Activated T-helper 1 cell treated with anti-CD3 and anti-CD28 coated beads, Interleukin-2, amount 50 U/mL, for 16 hours (primary cell): ENCODE results near the gene CT45A10.
"Not testable (repeated sequence)": the region's sequence is repeated elsewhere in the genome, so short reads cannot be mapped to it uniquely, and the experiment has no call there.

Experiments used
- DNase-seq, 2 donors: peaks; one replicate each; pipeline ENCODE4 v3.0.0-alpha.2; 2020; ENCODE audit warnings: low read depth in 1 of 2, low spot score in 1 of 2

The CT45A10 gene, protein sequence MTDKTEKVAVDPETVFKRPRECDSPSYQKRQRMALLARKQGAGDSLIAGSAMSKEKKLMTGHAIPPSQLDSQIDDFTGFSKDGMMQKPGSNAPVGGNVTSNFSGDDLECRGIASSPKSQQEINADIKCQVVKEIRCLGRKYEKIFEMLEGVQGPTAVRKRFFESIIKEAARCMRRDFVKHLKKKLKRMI

DNA sequence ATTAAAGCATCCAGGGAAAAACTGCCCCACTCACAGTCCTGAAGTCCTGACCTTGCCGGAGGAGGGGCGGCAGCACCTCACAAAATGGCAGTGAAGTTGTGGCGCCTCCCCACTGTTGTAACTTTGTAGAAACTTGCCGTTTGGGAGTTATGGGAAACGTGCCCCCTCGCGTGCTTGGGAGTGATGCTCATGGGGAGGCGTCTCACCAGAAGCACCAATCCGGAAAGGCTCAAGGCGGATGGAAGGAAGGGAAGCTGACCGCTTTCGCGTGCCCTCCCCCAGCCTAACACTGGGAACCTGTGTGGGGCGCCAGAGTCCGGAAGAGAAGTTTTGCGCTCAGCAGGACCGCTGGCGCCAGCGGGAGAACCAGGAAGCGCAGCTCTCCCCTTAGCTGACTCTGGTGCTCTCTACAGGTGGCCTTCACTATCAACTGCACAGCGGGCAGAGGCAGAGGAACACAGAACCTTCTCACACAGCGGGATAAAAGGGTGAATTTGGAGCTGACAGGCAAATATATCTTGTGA lies at the start of gene CT45A10, which contains the start of gene SAGE1:
Gene CT45A10 (minus strand): TSS at position 151 of the 524 bp plus-strand sequence. CDS start 8,100 bp downstream, outside the sequence.
Gene SAGE1 (plus strand): TSS at position 423 of the 524 bp plus-strand sequence. CDS start 2,527 bp downstream, outside the sequence.
- DNase-seq = no peak

DNA sequence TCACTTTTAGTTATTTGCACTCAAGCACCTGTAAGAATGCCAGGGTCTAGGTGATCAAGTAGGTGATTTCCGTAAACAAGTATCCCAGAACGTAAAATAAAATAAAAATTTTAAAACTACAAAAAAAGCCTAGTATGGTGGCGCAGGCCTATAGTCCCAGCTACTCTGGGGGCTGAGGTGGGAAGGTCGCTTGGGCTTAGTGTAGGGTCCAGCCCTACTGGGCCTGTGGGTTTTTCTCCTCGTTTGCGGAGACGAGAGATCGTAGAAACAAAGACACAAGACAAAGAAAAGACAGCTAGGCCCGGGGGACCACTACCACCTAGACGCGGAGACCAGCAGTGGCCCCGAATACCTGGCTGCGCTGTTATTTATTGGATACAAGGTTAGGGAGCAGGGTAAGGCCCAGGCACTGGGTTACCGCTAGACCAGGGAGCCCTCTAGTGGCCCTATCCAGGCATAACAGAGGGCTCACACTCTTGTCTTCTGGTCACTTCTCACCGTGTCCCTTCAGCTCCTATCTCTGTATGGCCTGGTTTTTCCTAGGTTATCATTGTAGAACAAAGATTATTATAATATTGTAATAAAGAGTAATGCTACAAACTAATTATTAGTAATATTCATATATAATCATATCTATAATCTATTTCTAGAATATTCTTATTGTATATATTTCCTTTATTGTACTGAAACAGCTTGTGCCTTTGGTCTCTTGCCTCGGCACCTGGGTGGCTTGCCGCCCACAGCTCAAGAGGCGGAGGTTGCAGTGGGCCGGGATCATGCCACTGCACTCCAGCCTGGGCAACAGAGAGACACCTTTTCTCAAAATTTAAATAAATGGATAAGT lies 38.6 kb upstream of the CT45A10 start:
- DNase-seq = peak in 1 of 2 donors; percentile 13

DNA sequence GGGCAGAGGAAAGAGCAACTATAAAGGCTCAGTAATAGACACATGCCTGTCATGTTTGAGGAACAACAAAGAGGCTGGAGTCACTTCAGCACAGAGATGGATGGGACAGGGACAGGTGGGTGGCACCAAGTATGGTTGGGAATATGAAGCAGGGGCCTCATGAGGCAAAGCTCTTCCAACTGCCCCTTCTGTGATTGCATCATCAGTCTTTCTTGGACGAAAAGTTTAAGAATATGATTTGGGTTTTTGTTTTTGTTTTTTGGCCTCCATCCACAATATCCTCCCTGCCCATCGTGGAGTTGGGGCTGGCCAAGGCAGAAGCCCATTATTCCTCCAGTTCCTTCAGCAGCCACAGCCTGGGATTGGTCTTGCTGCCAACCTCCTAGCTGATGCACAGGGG lies 34.7 kb upstream of the CT45A10 start:
- no peak for DNase-seq

DNA sequence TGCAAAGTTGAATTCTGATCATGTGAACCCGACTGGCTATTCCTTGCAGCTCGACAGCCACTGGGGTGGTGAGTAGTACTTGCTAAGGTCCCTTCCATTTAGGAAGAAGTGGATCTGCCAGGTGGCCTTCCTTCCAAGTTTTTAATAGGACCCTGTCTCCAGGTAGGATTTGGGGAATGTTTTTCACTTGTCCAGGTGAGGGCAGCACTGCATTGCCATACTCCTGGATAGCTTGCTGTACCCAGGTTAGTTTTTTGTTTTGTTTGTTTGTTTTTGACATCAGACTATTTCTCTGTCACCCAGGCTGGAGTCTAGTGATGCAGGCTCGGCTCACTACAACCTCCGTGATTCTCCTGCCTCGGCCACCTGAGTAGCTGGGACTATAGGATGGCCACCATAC lies 30.1 kb upstream of the CT45A10 start:
- DNase-seq = no peak

DNA sequence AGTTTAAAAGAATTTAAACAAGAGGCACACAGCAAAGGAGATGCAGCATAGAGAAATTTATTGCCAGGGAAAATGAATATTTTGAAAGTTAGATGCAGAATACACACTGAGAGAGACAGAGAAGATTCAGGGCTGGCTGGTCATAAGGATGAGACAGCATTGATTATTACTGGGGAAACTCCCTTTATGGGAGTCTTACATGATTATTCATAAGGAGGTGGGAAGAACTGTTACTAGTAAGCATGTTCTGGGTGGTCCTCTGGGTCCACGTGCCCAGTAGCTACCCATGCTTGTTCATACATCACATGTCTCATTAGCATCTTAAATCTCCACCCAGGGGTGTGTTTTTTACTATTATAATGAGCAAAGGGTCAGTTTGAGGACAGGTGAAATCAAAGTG lies 27.3 kb upstream of the CT45A10 start:
- DNase-seq = not testable (repeated sequence)

DNA sequence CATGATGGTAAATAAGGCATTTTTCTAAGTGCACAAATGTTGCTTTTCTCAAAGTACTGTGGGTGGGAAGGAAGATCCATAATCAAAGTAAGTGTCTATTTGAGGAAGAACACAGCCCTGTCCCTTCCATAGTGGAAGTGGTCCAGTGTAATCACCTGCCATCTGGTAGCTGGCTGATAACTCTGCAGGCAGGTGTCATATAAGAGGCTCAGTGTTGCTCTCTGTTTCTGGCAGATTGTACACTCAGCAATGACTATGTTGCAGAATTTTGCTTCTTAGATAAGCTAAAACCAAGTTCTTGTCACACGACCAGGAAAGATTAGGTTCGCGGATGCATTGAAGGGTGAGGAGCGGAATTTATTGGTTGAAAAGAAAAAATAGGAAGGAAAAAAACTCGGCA lies 21.2 kb upstream of the CT45A10 start:
- no peak for DNase-seq

DNA sequence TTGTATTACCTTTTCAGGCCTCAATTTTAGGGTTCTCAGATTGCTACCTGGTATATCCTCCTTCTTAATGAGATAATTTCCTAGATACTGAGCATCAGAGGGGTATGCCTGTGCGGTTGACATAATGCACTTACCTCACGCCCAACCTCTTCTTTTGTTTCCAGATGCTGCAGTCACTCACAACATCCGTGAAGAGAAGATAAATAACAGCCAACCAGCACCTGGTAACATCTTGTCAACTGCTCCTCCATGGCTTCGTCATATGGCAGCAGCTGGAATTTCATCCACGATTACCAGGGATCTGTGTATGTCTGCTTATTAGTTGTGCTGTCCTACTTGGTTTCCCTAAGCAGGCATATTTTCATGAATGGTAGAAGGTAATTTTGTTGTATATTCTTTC lies 17.0 kb upstream of the CT45A10 start:
- no peak for DNase-seq

DNA sequence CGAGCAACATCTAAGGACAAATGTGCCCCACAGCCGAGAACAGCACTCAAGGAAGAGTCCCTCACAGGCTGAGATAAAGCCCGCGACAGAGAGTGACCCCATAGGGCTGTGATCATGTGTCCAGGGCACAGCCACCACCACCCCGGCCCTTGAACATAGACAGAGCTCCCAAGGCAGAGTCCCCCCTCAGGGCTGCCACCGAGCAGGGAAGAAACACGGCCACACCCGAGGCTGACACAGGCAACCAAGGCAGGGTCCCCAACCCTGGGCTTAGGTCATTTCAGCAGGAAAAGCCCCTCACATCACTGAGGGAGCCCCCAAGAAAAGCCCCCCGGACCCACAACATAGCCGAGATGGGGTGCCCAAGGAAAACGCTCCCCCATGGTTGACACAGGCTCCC lies 463 bp downstream of the CT45A10 start:
- no peak for DNase-seq

DNA sequence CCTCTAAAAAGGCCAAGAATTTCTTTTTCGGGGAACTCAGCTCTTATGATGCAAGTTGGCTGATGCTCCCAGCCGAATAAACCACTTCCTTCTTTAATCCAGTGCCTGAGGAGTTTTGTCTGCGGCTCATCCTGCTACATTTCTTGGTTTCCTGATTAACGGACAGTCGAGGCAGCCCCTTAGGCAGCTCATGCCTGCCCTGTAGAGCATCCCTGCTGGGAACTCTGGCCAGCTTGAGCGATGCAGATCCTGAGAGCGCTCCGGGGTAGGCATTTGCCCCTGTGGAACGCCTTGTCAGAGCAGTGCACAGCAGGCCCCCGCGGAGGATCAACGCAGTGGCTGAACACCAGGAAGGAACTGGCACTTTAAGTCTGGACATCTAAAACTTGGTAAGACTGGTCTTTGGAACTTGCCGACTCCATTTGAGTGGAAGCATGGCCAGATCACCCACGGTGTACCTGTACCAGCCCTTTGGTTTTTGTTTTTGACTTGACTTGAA lies 3.1 kb downstream of the CT45A10 start:
- no peak for DNase-seq

DNA sequence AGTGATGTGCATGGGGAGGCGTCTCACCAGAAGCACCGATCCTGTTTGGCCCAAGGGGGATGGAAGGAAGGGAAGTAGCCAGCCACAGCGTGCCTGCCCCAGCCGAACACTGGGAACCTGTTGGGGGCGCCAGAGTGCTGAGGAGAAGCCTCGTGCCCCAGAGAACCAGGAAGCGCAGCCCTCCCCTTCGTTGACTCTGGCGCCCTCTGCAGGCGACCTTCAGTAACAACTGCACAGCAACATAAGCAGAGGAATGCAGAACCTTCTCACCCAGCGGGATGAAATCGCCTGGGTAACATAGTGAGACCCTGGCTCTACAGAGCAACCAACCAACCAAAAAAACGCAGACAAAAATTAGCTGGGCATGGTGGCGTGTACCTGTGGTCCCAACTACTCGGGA lies 4.3 kb downstream of the CT45A10 start:
- DNase-seq = not testable (repeated sequence)

DNA sequence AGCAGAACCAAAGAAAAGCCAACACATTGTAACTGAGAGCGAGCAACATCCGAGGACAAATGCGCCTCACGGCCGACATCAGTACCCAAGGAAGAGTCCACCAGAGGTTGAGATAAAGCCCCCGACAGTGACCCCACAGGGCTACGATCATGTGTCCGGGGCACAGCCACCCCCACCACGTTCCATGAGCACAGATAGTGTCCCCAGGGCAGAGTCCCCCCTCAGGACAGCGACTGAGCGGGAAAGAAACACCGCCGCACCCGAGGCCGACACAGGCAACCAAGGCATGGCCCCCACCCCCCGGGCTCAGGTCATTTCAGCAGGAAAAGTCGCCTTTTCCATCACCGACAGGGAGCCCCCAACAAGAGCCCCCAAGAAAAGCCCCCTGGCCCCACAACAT lies 5.0 kb downstream of the CT45A10 start:
- DNase-seq = not testable (repeated sequence)

DNA sequence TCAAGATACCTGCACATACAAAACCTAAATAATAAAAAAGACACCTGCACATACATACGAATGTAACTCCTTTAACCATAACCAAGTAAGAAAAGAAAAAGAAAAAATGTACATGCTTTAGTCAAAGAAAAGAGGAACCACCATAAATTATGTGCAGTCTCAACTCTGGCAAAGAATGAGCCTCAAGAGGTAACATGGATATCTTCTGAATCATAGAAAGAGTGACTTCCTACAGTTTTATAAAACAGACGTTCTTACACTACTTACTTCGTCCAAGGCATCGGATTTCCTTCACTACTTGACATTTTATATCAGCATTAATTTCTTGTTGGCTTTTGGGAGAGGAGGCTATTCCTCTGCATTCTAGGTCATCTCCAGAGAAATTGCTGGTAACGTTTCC lies 10.5 kb downstream of the CT45A10 start:
- not testable (repeated sequence) for DNase-seq

DNA sequence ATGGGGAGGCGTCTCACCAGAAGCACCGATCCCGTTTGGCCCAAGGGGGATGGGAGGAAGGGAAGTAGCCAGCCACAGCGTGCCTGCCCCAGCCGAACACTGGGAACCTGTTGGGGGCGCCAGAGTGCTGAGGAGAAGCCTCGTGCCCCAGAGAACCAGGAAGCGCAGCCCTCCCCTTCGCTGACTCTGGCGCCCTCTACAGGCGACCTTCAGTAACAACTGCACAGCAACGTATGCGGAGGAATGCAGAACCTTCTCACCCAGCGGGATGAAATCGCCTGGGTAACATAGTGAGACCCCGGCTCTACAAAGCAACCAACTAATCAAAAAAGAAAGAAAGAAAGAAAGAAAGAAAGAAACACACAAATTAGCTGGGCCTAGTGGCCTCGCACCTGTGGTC lies 21.5 kb downstream of the CT45A10 start, which contains the start of gene CT45A9:
Gene CT45A9 (minus strand): TSS at position 101 of the 400 bp plus-strand sequence. CDS start 3,751 bp downstream, outside the sequence.
- not testable (repeated sequence) for DNase-seq

DNA sequence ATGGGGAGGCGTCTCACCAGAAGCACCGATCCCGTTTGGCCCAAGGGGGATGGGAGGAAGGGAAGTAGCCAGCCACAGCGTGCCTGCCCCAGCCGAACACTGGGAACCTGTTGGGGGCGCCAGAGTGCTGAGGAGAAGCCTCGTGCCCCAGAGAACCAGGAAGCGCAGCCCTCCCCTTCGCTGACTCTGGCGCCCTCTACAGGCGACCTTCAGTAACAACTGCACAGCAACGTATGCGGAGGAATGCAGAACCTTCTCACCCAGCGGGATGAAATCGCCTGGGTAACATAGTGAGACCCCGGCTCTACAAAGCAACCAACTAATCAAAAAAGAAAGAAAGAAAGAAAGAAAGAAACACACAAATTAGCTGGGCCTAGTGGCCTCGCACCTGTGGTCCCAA lies 38.8 kb downstream of the CT45A10 start, which contains the start of gene CT45A8:
Gene CT45A8 (minus strand): TSS at position 101 of the 400 bp plus-strand sequence. CDS start 3,755 bp downstream, outside the sequence.
- DNase-seq = not testable (repeated sequence)

DNA sequence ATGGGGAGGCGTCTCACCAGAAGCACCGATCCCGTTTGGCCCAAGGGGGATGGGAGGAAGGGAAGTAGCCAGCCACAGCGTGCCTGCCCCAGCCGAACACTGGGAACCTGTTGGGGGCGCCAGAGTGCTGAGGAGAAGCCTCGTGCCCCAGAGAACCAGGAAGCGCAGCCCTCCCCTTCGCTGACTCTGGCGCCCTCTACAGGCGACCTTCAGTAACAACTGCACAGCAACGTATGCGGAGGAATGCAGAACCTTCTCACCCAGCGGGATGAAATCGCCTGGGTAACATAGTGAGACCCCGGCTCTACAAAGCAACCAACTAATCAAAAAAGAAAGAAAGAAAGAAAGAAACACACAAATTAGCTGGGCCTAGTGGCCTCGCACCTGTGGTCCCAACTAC lies 56.1 kb downstream of the CT45A10 start, which contains the start of gene CT45A7:
Gene CT45A7 (minus strand): TSS at position 101 of the 400 bp plus-strand sequence. CDS start 3,747 bp downstream, outside the sequence.
- DNase-seq = not testable (repeated sequence)
